ENCODE data around the gene GNA12. TPM values are rescaled to one million over a fixed set of nuclear protein-coding genes. Genes with fewer than 3 reads are reported as not detected.
A peak's percentile ranks its signal among the peaks of the same experiment; 100 is the strongest.

GNA12 gene
- total and polyA plus RNA-seq, 2 of the 4 experiments (the other 2 are of a cell fraction): 14.3 to 93.9 TPM

DNA sequence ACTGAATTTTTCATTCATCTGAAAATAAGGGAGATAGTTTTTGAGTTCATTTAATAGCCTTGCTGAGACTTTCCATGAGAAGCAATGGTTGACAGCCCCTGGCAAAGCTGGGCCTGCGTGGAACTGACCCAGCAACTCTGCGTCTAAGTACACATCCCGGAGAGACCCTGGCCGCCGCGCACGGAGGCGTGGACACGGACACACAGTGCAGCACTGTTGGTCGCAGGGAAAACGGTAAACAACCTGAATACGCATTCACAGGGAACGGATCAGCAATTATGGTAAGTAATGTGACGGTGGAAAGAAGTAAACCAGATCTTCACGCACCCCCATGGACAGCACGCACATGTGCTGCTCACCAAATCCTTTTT is 28.2 kb downstream of the GNA12 start:
- Histone ChIP-seq H2AK9ac (replicated peaks; ENCODE audit: low read depth, low read length, poor library complexity) (no peak overlapping the region), H3K18ac (ENCODE audit: low read depth, low read length) (no peak overlapping the region), H2BK20ac (ENCODE audit: low read depth, low read length) (no peak overlapping the region), H4K91ac (ENCODE audit: insufficient read depth, low read depth, low read length) (no peak overlapping the region; the same call in 1 of the 2 replicates), H2BK5ac (ENCODE audit: low read depth, low read length, poor library complexity, severe bottlenecking) (no peak overlapping the region), H3K36me3 (ENCODE audit: control insufficient read depth, insufficient read depth, low read length) (peaks cover 3% of the 10 kb centered on the region; the same call in 1 of the 2 replicates), H3K4me1 (ENCODE audit: control insufficient read depth, insufficient read depth, low read length) (peaks cover 47% of the 10 kb centered on the region), H3K9me1 (ENCODE audit: insufficient read depth, low read length) (peaks cover 31% of the 10 kb centered on the region), H4K8ac (ENCODE audit: low read depth in 2 of 2, low read length in 2 of 2) (no peak overlapping the region), H3K4ac (ENCODE audit: low read depth, low read length) (no peak overlapping the region), H3K4me3 (ENCODE audit: insufficient read depth, low read depth, low read length) (no peak overlapping the region), H3K79me1 (ENCODE audit: low read depth in 1 of 2, low read length in 2 of 2) (peaks cover 43 to 89% of the 10 kb centered on the region in 2 experiments), H3K23ac (ENCODE audit: low read depth, low read length) (no peak overlapping the region), H2AFZ (replicated peaks; ENCODE audit: low read length, poor library complexity) (no peak overlapping the region), H3K27ac (ENCODE audit: insufficient read depth, low read length) (no peak overlapping the region), H2BK120ac (ENCODE audit: low read depth, low read length) (no peak overlapping the region), H3K9ac (ENCODE audit: low read depth, low read length) (no peak overlapping the region), H3K56ac (ENCODE audit: extremely low read depth, insufficient read depth, low read length) (no peak overlapping the region), H3K27me3 (ENCODE audit: control insufficient read depth, insufficient read depth, low read length) (no peaks in the 10 kb centered on the region), H2BK15ac (ENCODE audit: low read depth, low read length) (no peak overlapping the region), H3K9me3 (ENCODE audit: control insufficient read depth, insufficient read depth, low read length) (no peaks in the 10 kb centered on the region), H2AK5ac (ENCODE audit: low read depth, low read length) (peak overlapping the region; percentile 59), H3K4me2 (ENCODE audit: low read depth, low read length) (no peak overlapping the region), H4K20me1 (ENCODE audit: insufficient read depth, low read length) (peaks cover 5% of the 10 kb centered on the region; the same call in 1 of the 2 replicates), H3K14ac (replicated peaks; ENCODE audit: low read depth, low read length) (no peak overlapping the region), H4K5ac (ENCODE audit: low read depth, low read length) (no peak overlapping the region)
- DNase-seq (no peak), ATAC-seq (ENCODE audit: low read depth) (no peak)
- POLR2A ChIA-PET (ENCODE audit: unreplicated experiment): no interaction called here
- CTCF ChIA-PET: no interaction called here
- dilution Hi-C loops (cut with HindIII; ENCODE audit: low sequenced_read_pairs, unreplicated experiment) (no loop called here), in situ Hi-C loops (cut with MboI; ENCODE audit: low sequenced_read_pairs) (no loop called here), intact Hi-C loops (cut with micrococcal nuclease) (no loop called here)
- BruUV-seq (replicated peaks): no TSS peak
- WGBS, 2 experiments (ENCODE audit: extremely low coverage in 2 of 2, insufficient read length in 1 of 2): 100% methylated on average over 2 of the region's 16 CpGs; no CpG with 5 or more reads in 1 of the 2 experiments
- TF ChIP-seq, protein P1, sequence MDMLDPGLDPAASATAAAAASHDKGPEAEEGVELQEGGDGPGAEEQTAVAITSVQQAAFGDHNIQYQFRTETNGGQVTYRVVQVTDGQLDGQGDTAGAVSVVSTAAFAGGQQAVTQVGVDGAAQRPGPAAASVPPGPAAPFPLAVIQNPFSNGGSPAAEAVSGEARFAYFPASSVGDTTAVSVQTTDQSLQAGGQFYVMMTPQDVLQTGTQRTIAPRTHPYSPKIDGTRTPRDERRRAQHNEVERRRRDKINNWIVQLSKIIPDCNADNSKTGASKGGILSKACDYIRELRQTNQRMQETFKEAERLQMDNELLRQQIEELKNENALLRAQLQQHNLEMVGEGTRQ (IDR thresholded peaks at IDR 0.05; ENCODE audit: low read depth, low read length): no peak
- TF ChIP-seq, protein P2, sequence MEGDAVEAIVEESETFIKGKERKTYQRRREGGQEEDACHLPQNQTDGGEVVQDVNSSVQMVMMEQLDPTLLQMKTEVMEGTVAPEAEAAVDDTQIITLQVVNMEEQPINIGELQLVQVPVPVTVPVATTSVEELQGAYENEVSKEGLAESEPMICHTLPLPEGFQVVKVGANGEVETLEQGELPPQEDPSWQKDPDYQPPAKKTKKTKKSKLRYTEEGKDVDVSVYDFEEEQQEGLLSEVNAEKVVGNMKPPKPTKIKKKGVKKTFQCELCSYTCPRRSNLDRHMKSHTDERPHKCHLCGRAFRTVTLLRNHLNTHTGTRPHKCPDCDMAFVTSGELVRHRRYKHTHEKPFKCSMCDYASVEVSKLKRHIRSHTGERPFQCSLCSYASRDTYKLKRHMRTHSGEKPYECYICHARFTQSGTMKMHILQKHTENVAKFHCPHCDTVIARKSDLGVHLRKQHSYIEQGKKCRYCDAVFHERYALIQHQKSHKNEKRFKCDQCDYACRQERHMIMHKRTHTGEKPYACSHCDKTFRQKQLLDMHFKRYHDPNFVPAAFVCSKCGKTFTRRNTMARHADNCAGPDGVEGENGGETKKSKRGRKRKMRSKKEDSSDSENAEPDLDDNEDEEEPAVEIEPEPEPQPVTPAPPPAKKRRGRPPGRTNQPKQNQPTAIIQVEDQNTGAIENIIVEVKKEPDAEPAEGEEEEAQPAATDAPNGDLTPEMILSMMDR (conservative IDR thresholded peaks at IDR 0.05; ENCODE audit: low read depth, low read length): no peak
- no peak for TF ChIP-seq CHD1 (IDR thresholded peaks at IDR 0.05; ENCODE audit: low read depth, low read length)

Data from IMR-90 (cell line).